ENCODE results near the gene LIN28B.

LIN28B gene

DNA sequence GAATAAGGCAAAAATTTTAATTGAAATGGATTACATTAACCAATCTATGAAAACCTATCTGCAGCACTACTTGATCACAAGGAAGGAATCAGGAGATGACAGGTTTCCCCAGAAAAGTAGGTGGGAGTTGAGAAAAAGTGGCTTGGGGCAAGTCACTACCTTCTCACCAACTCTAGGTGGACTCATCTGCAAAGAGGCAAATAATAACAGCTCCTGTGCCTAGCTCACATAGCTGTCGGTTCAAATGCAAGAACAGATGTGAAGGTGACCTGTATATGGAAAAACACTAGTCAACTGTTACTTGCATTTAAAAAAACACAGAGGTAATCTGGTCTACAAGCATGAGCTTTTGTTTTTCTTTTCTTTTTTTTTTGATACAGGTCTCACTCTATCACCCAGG is 155.7 kb downstream of the LIN28B start:
- no peak for FAIRE-seq

DNA sequence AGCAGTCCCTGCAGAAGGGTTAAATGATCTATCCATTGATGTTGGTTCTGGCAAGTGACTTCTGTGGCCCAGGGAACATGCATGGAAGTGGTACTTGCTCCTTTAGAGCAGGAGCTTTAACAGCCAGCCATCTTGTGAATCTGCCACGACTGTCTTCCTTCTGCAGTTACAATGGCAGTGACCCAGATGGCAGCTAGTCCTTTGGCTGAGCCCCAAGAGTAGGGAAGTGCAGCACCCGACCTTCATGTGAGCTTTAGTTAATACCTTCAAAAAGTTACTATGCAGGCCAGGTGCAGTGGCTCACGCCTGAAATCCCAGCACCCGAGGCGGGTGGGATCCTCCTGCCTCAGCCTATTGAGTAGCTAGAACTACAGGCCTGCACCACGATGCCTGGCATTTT is 156.5 kb downstream of the LIN28B start:
- FAIRE-seq = no peak

DNA sequence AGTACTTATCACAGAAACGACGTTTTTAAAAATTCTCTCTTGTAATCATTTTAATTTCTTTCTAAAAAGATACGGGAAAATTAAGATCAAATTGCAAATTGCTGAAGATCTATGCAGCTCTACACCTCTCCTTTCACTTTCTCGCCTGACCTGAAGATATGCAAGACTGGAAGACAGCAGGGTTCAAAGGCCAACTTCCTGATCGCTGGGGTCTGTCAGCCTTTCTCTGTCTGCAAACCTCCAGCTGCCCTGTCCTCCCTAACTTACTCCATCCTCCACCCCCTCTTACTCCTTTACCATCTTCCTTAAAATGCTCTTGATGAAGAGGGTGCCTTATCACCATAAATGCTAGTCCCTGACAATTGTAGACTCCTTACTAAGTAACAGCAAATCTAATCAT is 159.2 kb downstream of the LIN28B start:
- no peak for FAIRE-seq

- FAIRE-seq = no peak
These were observed 163.7 kb downstream of the LIN28B start for GRCh38 chr6:105120570-105120969.

DNA sequence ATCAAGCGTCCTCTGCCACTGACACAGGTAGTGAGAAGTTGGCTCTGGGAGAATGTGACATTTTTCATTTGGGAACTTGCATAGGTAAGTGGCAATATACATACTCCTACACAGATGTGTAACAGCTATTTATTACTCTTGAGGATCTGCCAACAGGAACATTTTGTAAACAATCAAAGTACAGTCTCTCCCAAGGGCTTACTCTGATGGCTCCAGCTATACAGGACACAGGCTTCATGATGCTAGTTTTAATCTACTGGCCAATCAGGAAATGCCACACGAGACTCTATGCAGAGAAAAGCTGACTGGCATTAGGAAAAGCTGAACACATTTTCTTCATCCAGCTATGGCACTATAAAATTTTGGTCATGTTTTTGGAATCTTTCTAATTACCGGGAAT is 165.1 kb downstream of the LIN28B start:
- no peak for FAIRE-seq

- no peak for FAIRE-seq
These were observed 165.8 kb downstream of the LIN28B start for GRCh38 chr6:105122717-105123116.

Data from TTC549 (cell line).